ENCODE results near the gene ACAD10. TPM values are rescaled to one million over a fixed set of nuclear protein-coding genes. Genes with fewer than 3 reads are reported as not detected.
A peak's percentile ranks its signal among the peaks of the same experiment; 100 is the strongest.

The ACAD10 gene
- total and polyA plus RNA-seq, 12 donors, result 14.7 to 65.5 (median 40.7) TPM

DNA sequence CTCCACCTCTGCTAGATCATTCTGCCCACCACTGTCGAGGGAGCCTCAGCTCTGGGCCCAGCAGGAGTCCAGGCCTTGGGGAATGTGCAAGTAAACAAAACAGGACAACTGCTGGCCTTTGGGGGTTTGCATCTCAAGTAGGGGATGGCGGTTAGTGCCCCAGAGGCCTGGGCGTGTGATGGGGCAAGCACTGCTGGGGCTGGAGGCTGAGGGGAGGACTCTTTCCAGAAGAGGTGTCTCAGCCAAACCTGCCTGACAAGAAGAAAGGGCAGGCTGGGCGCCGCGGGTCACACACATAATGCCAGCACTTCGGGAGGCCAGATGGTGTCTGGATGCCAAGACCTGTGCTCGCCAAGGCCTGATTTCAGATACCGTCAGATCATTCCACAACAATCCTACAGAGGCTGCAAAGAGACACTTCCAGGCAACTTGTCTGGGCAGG lies 72.3 kb downstream of the ACAD10 start:
- Histone ChIP-seq H3K27me3 (no peaks in the 10 kb centered on the region), H3K4me1 (replicated peaks in 1 of 2) (peaks cover 17 to 34% of the 10 kb centered on the region in 2 donors), H3K9me3 (replicated peaks in 1 of 3) (no peaks in the 10 kb centered on the region), H3K4me3 (no peak overlapping the region), H3K36me3 (replicated peaks in 1 of 2) (no peaks in the 10 kb centered on the region), H3K27ac (peak overlapping the region in 1 of 5 donors; percentile 51)
- 68 to 100% (median 78%) methylated on average over 1 to 9 of the region's 9 CpGs for WGBS, 4 donors
- DNase-seq, result peak in 4 of 7 donors; percentile 33 to 49 (median 46)
- intact Hi-C loops (cut with DNase I), result loop anchor here (5.0 kb wide), 1 partner anchor 54 kb away; no protein-coding TSS in a partner anchor
- TF ChIP-seq POLR2A (IDR thresholded peaks at IDR 0.05) (no peak), CTCF (IDR thresholded peaks at IDR 0.05) (no peak)

DNA sequence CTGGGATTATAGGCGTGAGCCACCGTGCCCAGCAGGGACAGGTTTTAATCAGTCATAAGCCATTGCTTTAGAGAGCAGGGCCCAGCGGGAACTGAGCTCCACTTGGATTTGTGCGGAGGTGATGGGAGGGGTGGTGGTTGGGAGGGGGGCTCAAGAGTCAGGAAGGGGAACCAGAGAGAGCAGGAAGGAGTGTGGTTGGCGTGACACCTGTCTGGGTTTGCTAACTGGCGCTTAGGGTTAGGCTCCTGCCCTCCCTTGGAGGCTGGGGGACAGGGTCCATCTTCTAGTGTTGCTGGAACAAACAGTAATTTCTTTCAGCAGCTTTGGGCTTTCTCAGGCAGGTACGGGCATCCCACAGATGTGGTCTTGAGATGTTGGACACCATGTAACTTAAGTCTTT lies 73.4 kb downstream of the ACAD10 start:
- DNase-seq, result no peak
- WGBS, 4 donors, result 83 to 91% (median 85%) methylated on average over 7 of the region's 7 CpGs

DNA sequence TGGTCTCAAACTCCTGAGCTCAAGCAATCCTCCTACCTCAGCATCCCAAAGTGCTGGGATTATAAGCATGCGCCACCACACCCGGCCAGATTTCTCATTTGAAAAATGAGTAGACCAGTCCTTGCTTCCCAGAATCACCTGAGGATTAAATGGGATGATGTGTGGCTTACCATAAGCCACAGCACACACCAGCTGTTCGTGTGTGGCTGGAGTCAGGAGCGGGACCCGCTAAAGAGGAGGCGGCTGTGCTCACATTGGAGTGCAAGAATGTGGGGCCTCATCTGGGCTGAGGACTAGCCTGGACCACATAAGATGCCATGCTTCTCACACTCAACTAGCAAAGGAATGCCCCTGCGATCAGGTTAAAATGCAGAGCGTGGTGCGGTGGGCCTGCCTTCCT lies 74.1 kb downstream of the ACAD10 start:
- intact Hi-C loops (cut with DNase I), result loop anchor here (5.0 kb wide), 1 partner anchor 52 kb away; no protein-coding TSS in a partner anchor
- H3K27me3 ChIP-seq, result no peaks in the 10 kb centered on the region
- no peaks in the 10 kb centered on the region for H3K36me3 ChIP-seq (replicated peaks in 1 of 2)
- no peak overlapping the region for H3K27ac ChIP-seq
- DNase-seq, result no peak
- WGBS, 4 donors, result 86 to 97% (median 91%) methylated on average over 5 to 9 of the region's 9 CpGs
- H3K4me3 ChIP-seq, result no peak overlapping the region
- peaks cover 3 to 17% of the 10 kb centered on the region in 2 donors for H3K4me1 ChIP-seq (replicated peaks in 1 of 2)
- TF ChIP-seq CTCF (IDR thresholded peaks at IDR 0.05) (no peak), POLR2A (IDR thresholded peaks at IDR 0.05) (no peak)
- no peaks in the 10 kb centered on the region for H3K9me3 ChIP-seq (replicated peaks in 1 of 3)

More for the DNA sequence above, 73.4 kb downstream of the ACAD10 start:
- peaks cover 10 to 23% of the 10 kb centered on the region in 2 donors for H3K4me1 ChIP-seq (replicated peaks in 1 of 2)
- no peaks in the 10 kb centered on the region for H3K36me3 ChIP-seq (replicated peaks in 1 of 2)
- no peak for TF ChIP-seq POLR2A (IDR thresholded peaks at IDR 0.05)
- no peak for TF ChIP-seq CTCF (IDR thresholded peaks at IDR 0.05)
- intact Hi-C loops (cut with DNase I), result loop anchor here (5.0 kb wide), 1 partner anchor 53 kb away; no protein-coding TSS in a partner anchor
- no peak overlapping the region for H3K4me3 ChIP-seq
- H3K27me3 ChIP-seq, result no peaks in the 10 kb centered on the region
- no peak overlapping the region for H3K27ac ChIP-seq
- no peaks in the 10 kb centered on the region for H3K9me3 ChIP-seq (replicated peaks in 1 of 3)

- TF ChIP-seq POLR2A (IDR thresholded peaks at IDR 0.05), result no peak
- no peak for TF ChIP-seq CTCF (IDR thresholded peaks at IDR 0.05)
- Histone ChIP-seq H3K4me1 (replicated peaks in 1 of 2) (peaks cover 0 to 15% of the 10 kb centered on the region in 2 donors), H3K36me3 (replicated peaks in 1 of 2) (no peaks in the 10 kb centered on the region), H3K27me3 (no peaks in the 10 kb centered on the region), H3K4me3 (no peak overlapping the region), H3K9me3 (replicated peaks in 1 of 3) (no peaks in the 10 kb centered on the region), H3K27ac (no peak overlapping the region)
- WGBS, 4 donors, result 74 to 87% (median 79%) methylated on average over 5 of the region's 5 CpGs
- no peak for DNase-seq
- intact Hi-C loops (cut with DNase I), result no loop called here
These were observed 75.2 kb downstream of the ACAD10 start for GRCh38 chr12:111761099-111761498.

Measured in adrenal gland (tissue), 12 donors.